SK-N-SH (cell line): ENCODE results near the gene MYH10. TPM values are rescaled to one million over a fixed set of nuclear protein-coding genes. Genes with fewer than 3 reads are reported as not detected.

ENCODE experiments used
- CTCF ChIA-PET: fragments of 300-600, 350-600 bp; formaldehyde crosslinking; extraction: SDS; loops from one replicate; lab custom pipeline; 2021; lab: Yijun Ruan, JAX
- POLR2A ChIA-PET: fragments of 350-600 bp; sonication (Branson Sonifier 250); formaldehyde crosslinking; extraction: SDS; loops from one replicate; lab custom pipeline; 2020; ENCODE audit warnings: antibody characterized with exemption, inconsistent platforms; lab: Yijun Ruan, JAX
- DNase-seq: peaks from one replicate; pipeline ENCODE4 v3.0.0; 2012
- H2AFZ ChIP-seq: fragments of 200-600 bp; sonication (generic); 2 replicates; pipeline ENCODE4 v1.8.1; 2016; ENCODE audit warnings: antibody characterized with exemption, mild to moderate bottlenecking, low read depth
- H3F3A ChIP-seq: fragments of 200-600 bp; sonication (generic); replicated peaks from 2 replicates; pipeline ENCODE3; 2016; ENCODE audit warnings: antibody characterized with exemption, mild to moderate bottlenecking; ENCODE audit not compliant: insufficient read depth
- H3K27ac ChIP-seq, 2 experiments: fragments of 200-500 bp in 1 of 2; fragments of 200-600 bp in 1 of 2; sonication (Bioruptor generic) in 1 of 2; sonication (generic), shearing (Covaris generic) in 1 of 2; 2 replicates each; pipeline versions ENCODE4 v1.5.1 to v1.6.1; 2014 to 2016; ENCODE audit warnings: low read depth in 2 of 2, inconsistent platforms in 1 of 2, low read length in 1 of 2, mild to moderate bottlenecking in 1 of 2, mixed read lengths in 1 of 2
- H3K27me3 ChIP-seq: fragments of 200-600 bp; sonication (generic), shearing (Covaris generic); 2 replicates; pipeline ENCODE4 v1.6.1; 2016; ENCODE audit warnings: mixed run types; ENCODE audit not compliant: insufficient read depth
- H3K36me3 ChIP-seq, 2 experiments: fragments of 200-500 bp in 1 of 2; fragments of 200-600 bp in 1 of 2; sonication (Bioruptor generic) in 1 of 2; sonication (generic) in 1 of 2; replicated peaks in 1 of 2; 2 replicates each; pipeline versions ENCODE3 to v1.5.1; 2014 to 2016; ENCODE audit warnings: low read length in 1 of 2, mild to moderate bottlenecking in 1 of 2; ENCODE audit not compliant: insufficient read depth in 2 of 2, control insufficient read depth in 1 of 2
- H3K4me1 ChIP-seq, 2 experiments: fragments of 200-500 bp in 1 of 2; fragments of 200-600 bp in 1 of 2; sonication (Bioruptor generic) in 1 of 2; sonication (generic), shearing (Covaris generic) in 1 of 2; 2 replicates each; pipeline versions ENCODE4 v1.5.1 to v1.6.1; 2014 to 2016; ENCODE audit warnings: low read depth in 1 of 2, low read length in 1 of 2, mixed run types in 1 of 2; ENCODE audit not compliant: insufficient read depth in 2 of 2, control insufficient read depth in 1 of 2
- H3K4me2 ChIP-seq: fragments of 200-600 bp; sonication (generic), shearing (Covaris generic); 2 replicates; pipeline ENCODE4 v1.6.1; 2017; ENCODE audit warnings: mixed run types
- H3K4me3 ChIP-seq, 2 experiments: fragments of 200-500 bp in 1 of 2; fragments of 200-600 bp in 1 of 2; sonication (Bioruptor generic) in 1 of 2; sonication (generic), shearing (Covaris generic) in 1 of 2; 2 replicates each; pipeline versions ENCODE4 v1.5.1 to v1.8.1; 2014 to 2016; ENCODE audit warnings: low read depth in 2 of 2, inconsistent platforms in 1 of 2, low read length in 1 of 2, mild to moderate bottlenecking in 1 of 2, mixed read lengths in 1 of 2, moderate library complexity in 1 of 2
- H3K79me2 ChIP-seq: fragments of 200-600 bp; sonication (generic); 2 replicates; pipeline ENCODE4 v1.8.1; 2017; ENCODE audit warnings: mild to moderate bottlenecking; ENCODE audit not compliant: insufficient read depth
- H3K9ac ChIP-seq: fragments of 200-600 bp; sonication (generic); 2 replicates; pipeline ENCODE4 v1.6.1; 2017; ENCODE audit warnings: mixed run types
- H3K9me2 ChIP-seq: fragments of 200-600 bp; sonication (generic); 2 replicates; pipeline ENCODE4 v1.6.1; 2017; ENCODE audit warnings: mixed run types
- H3K9me3 ChIP-seq: fragments of 200-600 bp; sonication (generic); 2 replicates; pipeline ENCODE4 v1.6.1; 2017; ENCODE audit warnings: mixed run types, mild to moderate bottlenecking, moderate library complexity
- H4K20me1 ChIP-seq: fragments of 200-600 bp; sonication (generic); 2 replicates; pipeline ENCODE4 v1.6.1; 2017; ENCODE audit warnings: mild to moderate bottlenecking, mixed run types; ENCODE audit not compliant: insufficient read depth
- FOSL2 ChIP-seq: IDR thresholded peaks from 2 replicates; pipeline ENCODE4 v1.4.0; 2012; ENCODE audit warnings: low read depth, mild to moderate bottlenecking, moderate library complexity, borderline replicate concordance
- FOXM1 ChIP-seq: IDR thresholded peaks from 2 replicates; pipeline ENCODE4 v1.4.0; 2012; ENCODE audit warnings: low read depth, mild to moderate bottlenecking
- GABPA ChIP-seq: IDR thresholded peaks from 2 replicates; pipeline ENCODE4 v1.4.0; 2012; ENCODE audit warnings: low read depth, mild to moderate bottlenecking
- GATA2 ChIP-seq: sonication (generic); formaldehyde crosslinking; IDR thresholded peaks from 2 replicates; pipeline ENCODE4 v1.5.0; 2020; ENCODE audit warnings: mild to moderate bottlenecking, missing genetic modification reagents
- RAD21 ChIP-seq: IDR thresholded peaks from 2 replicates; pipeline ENCODE4 v1.6.1; 2012; ENCODE audit warnings: mild to moderate bottlenecking, low read length
- TAF1 ChIP-seq: IDR thresholded peaks from 2 replicates; pipeline ENCODE4 v1.6.1; 2012; ENCODE audit warnings: low read depth, mild to moderate bottlenecking, low read length, moderate library complexity, borderline replicate concordance
- WGBS: methylation state at CpG from one replicate; pipeline ENCODE4 v1.1.6; 2017; ENCODE audit warnings: low lambda C conversion rate; 5-methylcytosine and 5-hydroxymethylcytosine counted together
- polyA plus RNA-seq, 3 experiments: library from polyadenylated mRNA; depleted of rRNA; stranded (reverse); fragments of >200 nt; gene quantifications; 2 replicates each; pipeline ENCODE4 v1.2.3, GENCODE V29; 2012
- TF ChIP-seq, protein P1 (sequence below): IDR thresholded peaks from 2 replicates; pipeline ENCODE4 v1.4.0; 2012; ENCODE audit warnings: low read depth, borderline replicate concordance
- TF ChIP-seq, protein P2 (sequence below): fragments of 150-350 bp; IDR thresholded peaks from 2 replicates; pipeline ENCODE4 v1.6.1; 2016; ENCODE audit warnings: mild to moderate bottlenecking, low read depth, low read length
- TF ChIP-seq, protein P3 (sequence below): fragments of 200-600 bp; sonication (generic); IDR thresholded peaks from 2 replicates; pipeline ENCODE4 v1.6.1; 2017; ENCODE audit warnings: antibody characterized with exemption, mild to moderate bottlenecking, moderate library complexity
- TF ChIP-seq, protein P4 (sequence below): IDR thresholded peaks from 2 replicates; pipeline ENCODE4 v1.6.1; 2012; ENCODE audit warnings: mild to moderate bottlenecking, low read depth, low read length, moderate library complexity

MYH10 gene
- polyA plus RNA-seq, 1 of the 3 experiments (the other 2 are of a cell fraction): 64.2 TPM

DNA sequence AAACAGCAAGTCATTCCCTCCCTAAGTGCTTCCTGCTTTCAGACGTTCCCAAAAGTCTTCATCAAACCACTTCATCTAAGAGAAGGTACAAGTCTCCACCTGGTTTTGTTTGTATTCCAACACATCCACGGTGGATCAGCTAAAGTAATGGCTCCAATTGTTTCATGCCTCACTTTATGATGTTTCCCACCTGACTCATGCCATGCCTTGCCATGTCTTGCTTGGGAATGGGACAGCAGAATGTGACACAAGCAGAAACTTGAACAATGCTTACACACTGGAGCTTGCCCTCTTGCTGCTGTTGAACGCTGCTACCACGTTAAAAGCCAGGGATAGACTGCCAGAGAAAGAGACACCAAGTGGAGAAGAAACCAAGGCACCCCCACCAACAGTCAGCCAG is 43.8 kb downstream of the MYH10 start (continued):
- TF ChIP-seq TAF1 (no peak), FOSL2 (no peak)
- TF ChIP-seq, protein P1, sequence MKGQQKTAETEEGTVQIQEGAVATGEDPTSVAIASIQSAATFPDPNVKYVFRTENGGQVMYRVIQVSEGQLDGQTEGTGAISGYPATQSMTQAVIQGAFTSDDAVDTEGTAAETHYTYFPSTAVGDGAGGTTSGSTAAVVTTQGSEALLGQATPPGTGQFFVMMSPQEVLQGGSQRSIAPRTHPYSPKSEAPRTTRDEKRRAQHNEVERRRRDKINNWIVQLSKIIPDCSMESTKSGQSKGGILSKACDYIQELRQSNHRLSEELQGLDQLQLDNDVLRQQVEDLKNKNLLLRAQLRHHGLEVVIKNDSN: no peak
- TF ChIP-seq, protein P2, sequence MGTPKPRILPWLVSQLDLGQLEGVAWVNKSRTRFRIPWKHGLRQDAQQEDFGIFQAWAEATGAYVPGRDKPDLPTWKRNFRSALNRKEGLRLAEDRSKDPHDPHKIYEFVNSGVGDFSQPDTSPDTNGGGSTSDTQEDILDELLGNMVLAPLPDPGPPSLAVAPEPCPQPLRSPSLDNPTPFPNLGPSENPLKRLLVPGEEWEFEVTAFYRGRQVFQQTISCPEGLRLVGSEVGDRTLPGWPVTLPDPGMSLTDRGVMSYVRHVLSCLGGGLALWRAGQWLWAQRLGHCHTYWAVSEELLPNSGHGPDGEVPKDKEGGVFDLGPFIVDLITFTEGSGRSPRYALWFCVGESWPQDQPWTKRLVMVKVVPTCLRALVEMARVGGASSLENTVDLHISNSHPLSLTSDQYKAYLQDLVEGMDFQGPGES: no peak

DNA sequence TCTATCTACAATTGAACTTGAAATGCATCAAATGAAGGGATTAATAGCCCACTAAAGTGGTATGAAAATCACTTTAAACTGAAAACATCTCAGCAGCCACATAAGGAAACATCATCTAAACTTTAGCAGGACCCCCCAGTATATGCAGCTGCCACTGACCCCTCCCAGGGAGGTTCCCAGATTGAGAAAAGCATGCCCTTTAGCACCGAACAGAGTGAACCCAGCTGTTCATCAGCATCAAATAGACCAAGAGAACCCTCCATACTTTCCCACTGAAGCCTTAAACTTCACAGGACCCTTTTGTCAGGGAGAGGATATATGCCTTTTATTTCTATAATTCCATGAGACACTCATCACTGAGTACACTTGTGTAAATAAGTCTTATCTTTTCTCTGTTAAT is 44.6 kb downstream of the MYH10 start:
- Histone ChIP-seq H2AFZ (no peak overlapping the region), H3K36me3 (peaks cover 16% of the 10 kb centered on the region in 2 experiments), H4K20me1 (no peaks in the 10 kb centered on the region), H3K79me2 (peaks cover 38% of the 10 kb centered on the region), H3F3A (no peaks in the 10 kb centered on the region), H3K4me2 (no peak overlapping the region), H3K9ac (no peak overlapping the region), H3K27ac (no peak overlapping the region), H3K4me3 (no peak overlapping the region), H3K4me1 (peaks cover 4 to 5% of the 10 kb centered on the region in 2 experiments; a peak in 3 of 4 replicates), H3K9me2 (no peaks in the 10 kb centered on the region), H3K27me3 (no peaks in the 10 kb centered on the region), H3K9me3 (no peaks in the 10 kb centered on the region)
- CTCF ChIA-PET: no interaction called here
- WGBS: 83% methylated on average over 1 of the region's 1 CpG
- POLR2A ChIA-PET: no interaction called here
- DNase-seq: no peak
- TF ChIP-seq GABPA (no peak), FOXM1 (no peak), RAD21 (no peak), GATA2 (CRISPR knock-in tag) (no peak)
- TF ChIP-seq, protein P3, sequence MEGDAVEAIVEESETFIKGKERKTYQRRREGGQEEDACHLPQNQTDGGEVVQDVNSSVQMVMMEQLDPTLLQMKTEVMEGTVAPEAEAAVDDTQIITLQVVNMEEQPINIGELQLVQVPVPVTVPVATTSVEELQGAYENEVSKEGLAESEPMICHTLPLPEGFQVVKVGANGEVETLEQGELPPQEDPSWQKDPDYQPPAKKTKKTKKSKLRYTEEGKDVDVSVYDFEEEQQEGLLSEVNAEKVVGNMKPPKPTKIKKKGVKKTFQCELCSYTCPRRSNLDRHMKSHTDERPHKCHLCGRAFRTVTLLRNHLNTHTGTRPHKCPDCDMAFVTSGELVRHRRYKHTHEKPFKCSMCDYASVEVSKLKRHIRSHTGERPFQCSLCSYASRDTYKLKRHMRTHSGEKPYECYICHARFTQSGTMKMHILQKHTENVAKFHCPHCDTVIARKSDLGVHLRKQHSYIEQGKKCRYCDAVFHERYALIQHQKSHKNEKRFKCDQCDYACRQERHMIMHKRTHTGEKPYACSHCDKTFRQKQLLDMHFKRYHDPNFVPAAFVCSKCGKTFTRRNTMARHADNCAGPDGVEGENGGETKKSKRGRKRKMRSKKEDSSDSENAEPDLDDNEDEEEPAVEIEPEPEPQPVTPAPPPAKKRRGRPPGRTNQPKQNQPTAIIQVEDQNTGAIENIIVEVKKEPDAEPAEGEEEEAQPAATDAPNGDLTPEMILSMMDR: no peak
- TF ChIP-seq, protein P4, sequence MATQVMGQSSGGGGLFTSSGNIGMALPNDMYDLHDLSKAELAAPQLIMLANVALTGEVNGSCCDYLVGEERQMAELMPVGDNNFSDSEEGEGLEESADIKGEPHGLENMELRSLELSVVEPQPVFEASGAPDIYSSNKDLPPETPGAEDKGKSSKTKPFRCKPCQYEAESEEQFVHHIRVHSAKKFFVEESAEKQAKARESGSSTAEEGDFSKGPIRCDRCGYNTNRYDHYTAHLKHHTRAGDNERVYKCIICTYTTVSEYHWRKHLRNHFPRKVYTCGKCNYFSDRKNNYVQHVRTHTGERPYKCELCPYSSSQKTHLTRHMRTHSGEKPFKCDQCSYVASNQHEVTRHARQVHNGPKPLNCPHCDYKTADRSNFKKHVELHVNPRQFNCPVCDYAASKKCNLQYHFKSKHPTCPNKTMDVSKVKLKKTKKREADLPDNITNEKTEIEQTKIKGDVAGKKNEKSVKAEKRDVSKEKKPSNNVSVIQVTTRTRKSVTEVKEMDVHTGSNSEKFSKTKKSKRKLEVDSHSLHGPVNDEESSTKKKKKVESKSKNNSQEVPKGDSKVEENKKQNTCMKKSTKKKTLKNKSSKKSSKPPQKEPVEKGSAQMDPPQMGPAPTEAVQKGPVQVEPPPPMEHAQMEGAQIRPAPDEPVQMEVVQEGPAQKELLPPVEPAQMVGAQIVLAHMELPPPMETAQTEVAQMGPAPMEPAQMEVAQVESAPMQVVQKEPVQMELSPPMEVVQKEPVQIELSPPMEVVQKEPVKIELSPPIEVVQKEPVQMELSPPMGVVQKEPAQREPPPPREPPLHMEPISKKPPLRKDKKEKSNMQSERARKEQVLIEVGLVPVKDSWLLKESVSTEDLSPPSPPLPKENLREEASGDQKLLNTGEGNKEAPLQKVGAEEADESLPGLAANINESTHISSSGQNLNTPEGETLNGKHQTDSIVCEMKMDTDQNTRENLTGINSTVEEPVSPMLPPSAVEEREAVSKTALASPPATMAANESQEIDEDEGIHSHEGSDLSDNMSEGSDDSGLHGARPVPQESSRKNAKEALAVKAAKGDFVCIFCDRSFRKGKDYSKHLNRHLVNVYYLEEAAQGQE: no peak
